Endothelial cell of hepatic sinusoid (primary cell): ENCODE data around the gene CCDC28A.

Experiments
- in situ Hi-C: cut with HindIII; loops from 2 replicates; pipeline ENCODE4 v1.10.0; 2017; ENCODE audit warnings: low sequenced_read_pairs

CCDC28A gene

DNA sequence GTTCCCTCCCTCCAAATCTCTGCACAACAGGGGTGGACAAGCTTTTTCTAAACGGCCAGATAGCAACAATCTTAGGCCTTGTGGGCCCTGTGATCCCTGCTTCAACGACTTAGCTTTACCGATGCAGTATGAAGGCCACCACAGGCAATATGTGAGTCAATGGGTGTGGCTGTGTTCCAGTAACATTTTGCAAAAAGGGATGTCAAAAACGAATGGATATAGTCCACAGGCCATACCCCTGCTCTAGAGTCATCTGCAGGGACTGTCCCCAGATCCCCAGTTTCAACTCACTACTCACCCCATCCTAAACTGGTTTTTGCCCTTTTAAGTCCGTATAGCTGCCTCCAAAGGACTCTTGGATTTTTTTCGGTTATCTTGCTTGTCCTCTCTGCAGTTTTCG lies 56.7 kb downstream of the CCDC28A start:
- in situ Hi-C loops: no loop called here

DNA sequence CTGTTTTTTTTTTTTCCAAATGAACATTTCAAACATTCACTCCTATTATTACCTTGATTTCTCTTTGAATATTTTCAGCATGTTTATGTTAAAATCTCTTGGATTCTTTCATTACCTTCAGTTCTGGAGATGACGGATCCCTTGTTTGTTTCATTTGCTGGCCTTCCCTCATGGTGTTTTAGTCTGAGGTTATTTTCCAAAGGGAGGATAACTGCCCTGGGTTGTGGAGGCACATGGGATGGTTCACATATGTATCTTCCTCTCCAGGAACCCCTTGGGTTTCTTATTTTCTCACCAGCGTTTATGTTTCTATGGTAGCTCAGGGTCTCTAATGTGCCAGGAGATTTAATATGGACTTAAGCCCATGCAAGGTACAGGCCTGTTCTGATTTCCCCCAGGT lies 58.6 kb downstream of the CCDC28A start:
- in situ Hi-C loops: no loop called here

DNA sequence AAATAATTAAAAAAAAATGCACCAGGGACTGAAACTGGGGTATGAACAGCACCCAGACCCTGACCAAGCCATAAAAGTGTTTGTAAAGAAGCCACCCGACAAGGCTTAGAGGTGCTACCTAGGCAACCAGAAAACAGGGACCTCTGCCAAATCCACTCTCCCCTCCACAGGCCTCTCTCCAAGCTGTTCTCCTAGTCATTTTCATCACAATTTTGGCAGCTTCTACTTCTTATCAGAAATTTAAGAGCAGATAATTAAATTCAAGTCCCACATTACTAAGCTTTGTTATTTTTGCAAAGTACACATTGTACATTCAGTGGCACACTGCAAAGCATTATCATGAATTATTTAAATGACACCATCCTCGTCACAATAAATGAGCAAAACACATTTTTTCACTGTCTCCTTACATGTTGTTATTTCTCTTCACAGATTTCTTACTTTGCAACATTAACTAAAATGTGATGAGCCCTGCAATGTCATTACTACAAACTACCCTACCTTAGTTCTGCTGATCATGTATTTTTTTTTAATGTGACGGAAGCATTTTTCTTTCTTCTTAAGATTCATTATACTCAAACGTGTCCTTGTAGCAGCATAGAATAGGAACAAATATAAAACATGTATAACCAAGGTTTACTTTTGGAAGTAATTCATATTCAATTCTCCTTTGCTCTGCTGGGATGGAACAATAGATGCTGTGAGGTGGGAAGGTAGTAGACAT lies 60.4 kb downstream of the CCDC28A start:
- in situ Hi-C loops: no loop called here

DNA sequence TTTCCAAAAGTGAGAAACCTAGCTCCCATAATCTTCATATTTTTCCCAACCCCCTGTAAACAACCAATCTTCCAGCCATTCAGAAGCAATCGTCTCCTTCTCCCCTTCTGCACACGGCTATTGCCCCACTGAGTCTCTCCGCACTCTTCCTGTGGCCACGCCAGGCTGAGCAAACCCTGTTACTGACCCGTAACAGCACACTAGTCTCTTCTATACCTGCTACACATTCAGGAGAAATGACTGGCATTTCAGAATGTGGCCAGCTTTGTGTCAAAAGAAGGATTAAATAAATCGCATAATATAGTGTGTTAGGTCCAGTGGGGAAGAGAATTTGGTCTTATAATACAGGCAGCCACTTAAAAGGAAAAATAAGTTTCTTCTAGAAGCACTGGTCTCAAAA lies 63.7 kb downstream of the CCDC28A start:
- in situ Hi-C loops: no loop called here
